Fibroblast of lung (primary cell): Measurements from ENCODE around the gene SRGAP2C. TPM values are rescaled to one million over a fixed set of nuclear protein-coding genes. Genes with fewer than 3 reads are reported as not detected.
A peak's percentile ranks its signal among the peaks of the same experiment; 100 is the strongest.
"Not testable (repeated sequence)": the region's sequence is repeated elsewhere in the genome, so short reads cannot be mapped to it uniquely, and the experiment has no call there.

Source experiments
- DNase-seq, 2 donors: peaks; one replicate each; pipeline versions ENCODE4 v3.0.0 to v3.0.0-alpha.2; 2010; ENCODE audit warnings: low read depth in 2 of 2
- H2AFZ ChIP-seq: 2 replicates; pipeline ENCODE4 v1.5.1; 2012; ENCODE audit warnings: low read length, control low read depth, inconsistent platforms
- H3K27ac ChIP-seq: 2 replicates; pipeline ENCODE4 v1.5.1; 2011; ENCODE audit warnings: low read length, control low read depth; ENCODE audit not compliant: insufficient read depth
- H3K27me3 ChIP-seq: 2 replicates; pipeline ENCODE4 v1.5.1; 2011; ENCODE audit warnings: mild to moderate bottlenecking, low read length; ENCODE audit not compliant: control insufficient read depth, insufficient read depth
- H3K36me3 ChIP-seq: 2 replicates; pipeline ENCODE4 v1.5.1; 2011; ENCODE audit warnings: low read length; ENCODE audit not compliant: control insufficient read depth, insufficient read depth
- H3K4me1 ChIP-seq: 2 replicates; pipeline ENCODE4 v1.5.1; 2011; ENCODE audit warnings: low read length; ENCODE audit not compliant: control insufficient read depth, insufficient read depth; ENCODE audit errors: extremely low read depth
- H3K4me2 ChIP-seq: 2 replicates; pipeline ENCODE4 v1.5.1; 2011; ENCODE audit warnings: low read length, control low read depth; ENCODE audit not compliant: insufficient read depth; ENCODE audit errors: extremely low read depth
- H3K4me3 ChIP-seq, 4 experiments: fragments of 200-600 bp in 1 of 4; sonication (generic) in 1 of 4; replicated peaks in 1 of 4; 2 replicates each; pipeline ENCODE4 v1.5.1; 2011 to 2016; ENCODE audit warnings: low read length in 4 of 4, low read depth in 3 of 4, mild to moderate bottlenecking in 3 of 4, control low read depth in 2 of 4, inconsistent platforms in 1 of 4, mixed read lengths in 1 of 4; ENCODE audit not compliant: insufficient read depth in 1 of 4; ENCODE audit errors: control extremely low read depth in 1 of 4
- H3K79me2 ChIP-seq: 2 replicates; pipeline ENCODE4 v1.5.1; 2012; ENCODE audit warnings: mild to moderate bottlenecking, low read length, inconsistent platforms; ENCODE audit not compliant: control insufficient read depth, insufficient read depth
- H3K9ac ChIP-seq: 2 replicates; pipeline ENCODE4 v1.5.1; 2011; ENCODE audit warnings: mild to moderate bottlenecking, low read length, control low read depth; ENCODE audit not compliant: insufficient read depth
- H3K9me3 ChIP-seq: 2 replicates; pipeline ENCODE4 v1.5.1; 2012; ENCODE audit warnings: low read depth, low read length; ENCODE audit not compliant: control insufficient read depth, insufficient read depth
- H4K20me1 ChIP-seq: 2 replicates; pipeline ENCODE4 v1.5.1; 2011; ENCODE audit warnings: low read length; ENCODE audit not compliant: control insufficient read depth, insufficient read depth; ENCODE audit errors: extremely low read depth
- polyA plus RNA-seq, 2 donors: library from polyadenylated mRNA; depleted of rRNA in 1 of 2; stranded (reverse) in 1 of 2; unstranded in 1 of 2; fragments of >200 nt; gene quantifications; 2 replicates each; pipeline ENCODE4 v1.2.1, GENCODE V29; 2011 to 2012; ENCODE audit warnings: missing spikeins in 1 of 2
- total RNA-seq: library from RNA; depleted of rRNA; stranded (reverse); fragments of >200 nt; gene quantifications from 2 replicates; pipeline ENCODE4 v1.2.1, GENCODE V29; 2014

The SRGAP2C gene
- total and polyA plus RNA-seq, 2 donors (not counting 1 experiment from before 2014, with no cell fraction given): 8.2 to 36.5 TPM

GRCh38 chr1:121183867-121184266 lies 908 bp upstream of the SRGAP2C start:
- peak in 1 of 2 donors; percentile 22 for DNase-seq
- peak overlapping the region in 3 of 4 experiments; percentile 29 to 57 (median 44) for H3K4me3 ChIP-seq
- not testable (repeated sequence) for H3K36me3 ChIP-seq, H4K20me1 ChIP-seq, H3K27me3 ChIP-seq, H3K4me2 ChIP-seq, H3K27ac ChIP-seq, H3K4me1 ChIP-seq, H3K9me3 ChIP-seq, H3K9ac ChIP-seq, H3K79me2 ChIP-seq, H2AFZ ChIP-seq

- H3K27me3 ChIP-seq, H3K79me2 ChIP-seq, H3K9me3 ChIP-seq, H3K36me3 ChIP-seq, H2AFZ ChIP-seq, H4K20me1 ChIP-seq, H3K9ac ChIP-seq, H3K4me2 ChIP-seq, H3K4me1 ChIP-seq, DNase-seq: not testable (repeated sequence)
- Histone ChIP-seq H3K4me3 (peak overlapping the region in 1 of 4 experiments; percentile 39), H3K27ac (peak overlapping the region; percentile 32)
Measured at GRCh38 chr1:121185140-121185708, 449 bp downstream of the SRGAP2C start.

- H3K27me3 ChIP-seq, H3K79me2 ChIP-seq: not testable (repeated sequence)
Measured at GRCh38 chr1:121186191-121186590, 1.4 kb downstream of the SRGAP2C start.

GRCh38 chr1:121187914-121188313 lies 3.1 kb downstream of the SRGAP2C start:
- not testable (repeated sequence) for H3K9me3 ChIP-seq, H3K4me2 ChIP-seq, H3K27ac ChIP-seq, H3K79me2 ChIP-seq, H3K4me1 ChIP-seq, H4K20me1 ChIP-seq, H3K27me3 ChIP-seq, H3K36me3 ChIP-seq, H3K9ac ChIP-seq, H2AFZ ChIP-seq, DNase-seq
- H3K4me3 ChIP-seq: peak overlapping the region in 2 of 4 experiments; percentile 42 to 43

More at GRCh38 chr1:121186191-121186590, 1.4 kb downstream of the SRGAP2C start:
- not testable (repeated sequence) for H3K4me3 ChIP-seq, H3K27ac ChIP-seq, DNase-seq, H3K4me2 ChIP-seq, H2AFZ ChIP-seq, H3K4me1 ChIP-seq, H4K20me1 ChIP-seq, H3K9ac ChIP-seq, H3K36me3 ChIP-seq, H3K9me3 ChIP-seq

GRCh38 chr1:121192512-121192911 lies 7.7 kb downstream of the SRGAP2C start:
- not testable (repeated sequence) for H3K36me3 ChIP-seq, H3K27ac ChIP-seq, H3K27me3 ChIP-seq, H3K79me2 ChIP-seq, DNase-seq, H3K9me3 ChIP-seq, H3K9ac ChIP-seq, H3K4me2 ChIP-seq, H3K4me1 ChIP-seq, H4K20me1 ChIP-seq, H3K4me3 ChIP-seq, H2AFZ ChIP-seq

GRCh38 chr1:121197095-121197882 lies 12.5 kb downstream of the SRGAP2C start:
- not testable (repeated sequence) for H3K27me3 ChIP-seq

More at GRCh38 chr1:121197095-121197882, 12.5 kb downstream of the SRGAP2C start:
- not testable (repeated sequence) for DNase-seq, H3K4me2 ChIP-seq, H3K27ac ChIP-seq, H3K9ac ChIP-seq, H2AFZ ChIP-seq, H3K9me3 ChIP-seq, H3K36me3 ChIP-seq, H4K20me1 ChIP-seq, H3K4me3 ChIP-seq, H3K4me1 ChIP-seq, H3K79me2 ChIP-seq
